ENCODE results near the gene CDK9.
"Not testable (repeated sequence)": the region's sequence is repeated elsewhere in the genome, so short reads cannot be mapped to it uniquely, and the experiment has no call there.

The CDK9 gene

GRCh38 chr9:127829205-127829906, 43.5 kb downstream of the CDK9 start:
- DNase-seq: no peak

- no peak for DNase-seq
Measured at GRCh38 chr9:127832248-127832647, 46.4 kb downstream of the CDK9 start.

- DNase-seq: no peak
Measured at GRCh38 chr9:127833555-127833954, 47.7 kb downstream of the CDK9 start.

- DNase-seq: no peak
Measured at GRCh38 chr9:127835991-127836516, 50.2 kb downstream of the CDK9 start.

- not testable (repeated sequence) for DNase-seq
Measured at GRCh38 chr9:127836561-127836960, 50.7 kb downstream of the CDK9 start.

- DNase-seq: no peak
Measured at GRCh38 chr9:127837346-127837745, 51.5 kb downstream of the CDK9 start.

- DNase-seq: no peak
Measured at GRCh38 chr9:127838375-127839078, 52.7 kb downstream of the CDK9 start.

All from DMS53 (cell line).